ENCODE results near the gene CACNA1C. TPM values are rescaled to one million over a fixed set of nuclear protein-coding genes. Genes with fewer than 3 reads are reported as not detected.

The CACNA1C gene
- total RNA-seq, 2 experiments from 2014 or later, result 0.05 to 0.08 TPM

DNA sequence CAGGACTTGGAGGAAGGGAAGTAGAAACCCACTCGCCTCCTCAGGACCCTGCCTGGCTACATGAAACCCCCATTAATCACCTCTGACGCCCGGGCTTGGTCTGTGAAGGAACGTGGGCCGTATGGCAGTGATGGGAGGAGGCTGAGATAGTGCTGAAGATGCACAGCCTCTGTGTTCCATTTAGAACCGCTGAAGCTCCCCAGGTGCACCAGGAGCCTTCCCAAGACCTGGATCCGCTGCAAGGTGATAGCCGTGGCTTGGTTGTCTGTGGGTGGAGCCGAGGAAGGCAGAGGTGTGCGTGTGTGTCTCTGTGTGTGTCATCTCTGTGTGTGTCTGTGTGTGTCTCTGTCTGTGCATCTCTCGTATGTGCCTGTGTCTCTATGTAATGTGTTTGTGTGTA is 293.1 kb downstream of the CACNA1C start:
- intact Hi-C loops (cut with DNase I, micrococcal nuclease), result no loop called here
- no peaks in the 10 kb centered on the region for H3K36me3 ChIP-seq (ENCODE audit: insufficient read depth, low read length)
- H3K27ac ChIP-seq (ENCODE audit: low read depth in 1 of 2, low read length in 2 of 2), result no peak overlapping the region
- Mint-ChIP-seq H3K4me3 (no peak overlapping the region), H3K27me3 (peaks cover 6% of the 10 kb centered on the region), H3K36me3 (ENCODE audit: low read depth) (no peaks in the 10 kb centered on the region), H3K4me1 (ENCODE audit: low read depth) (no peaks in the 10 kb centered on the region), H3K9me3 (no peaks in the 10 kb centered on the region), H3K27ac (no peak overlapping the region)
- TF ChIP-seq, protein P1, sequence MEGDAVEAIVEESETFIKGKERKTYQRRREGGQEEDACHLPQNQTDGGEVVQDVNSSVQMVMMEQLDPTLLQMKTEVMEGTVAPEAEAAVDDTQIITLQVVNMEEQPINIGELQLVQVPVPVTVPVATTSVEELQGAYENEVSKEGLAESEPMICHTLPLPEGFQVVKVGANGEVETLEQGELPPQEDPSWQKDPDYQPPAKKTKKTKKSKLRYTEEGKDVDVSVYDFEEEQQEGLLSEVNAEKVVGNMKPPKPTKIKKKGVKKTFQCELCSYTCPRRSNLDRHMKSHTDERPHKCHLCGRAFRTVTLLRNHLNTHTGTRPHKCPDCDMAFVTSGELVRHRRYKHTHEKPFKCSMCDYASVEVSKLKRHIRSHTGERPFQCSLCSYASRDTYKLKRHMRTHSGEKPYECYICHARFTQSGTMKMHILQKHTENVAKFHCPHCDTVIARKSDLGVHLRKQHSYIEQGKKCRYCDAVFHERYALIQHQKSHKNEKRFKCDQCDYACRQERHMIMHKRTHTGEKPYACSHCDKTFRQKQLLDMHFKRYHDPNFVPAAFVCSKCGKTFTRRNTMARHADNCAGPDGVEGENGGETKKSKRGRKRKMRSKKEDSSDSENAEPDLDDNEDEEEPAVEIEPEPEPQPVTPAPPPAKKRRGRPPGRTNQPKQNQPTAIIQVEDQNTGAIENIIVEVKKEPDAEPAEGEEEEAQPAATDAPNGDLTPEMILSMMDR (IDR thresholded peaks at IDR 0.05), result no peak
- ATAC-seq (ENCODE audit: poor library complexity), result no peak
- POLR2A ChIA-PET, result no interaction called here
- no peaks in the 10 kb centered on the region for H3K4me1 ChIP-seq (ENCODE audit: insufficient read depth, low read length)
- CTCF ChIA-PET, result no interaction called here
- no peak overlapping the region for H3K4me3 ChIP-seq (ENCODE audit: low read length)
- no peak for DNase-seq
- no peaks in the 10 kb centered on the region for H3K9me3 ChIP-seq (ENCODE audit: control insufficient read depth in 1 of 2, insufficient read depth in 1 of 2, low read length in 2 of 2)
- no peaks in the 10 kb centered on the region for H3K27me3 ChIP-seq (ENCODE audit: control insufficient read depth in 1 of 2, insufficient read depth in 2 of 2, low read length in 2 of 2)

DNA sequence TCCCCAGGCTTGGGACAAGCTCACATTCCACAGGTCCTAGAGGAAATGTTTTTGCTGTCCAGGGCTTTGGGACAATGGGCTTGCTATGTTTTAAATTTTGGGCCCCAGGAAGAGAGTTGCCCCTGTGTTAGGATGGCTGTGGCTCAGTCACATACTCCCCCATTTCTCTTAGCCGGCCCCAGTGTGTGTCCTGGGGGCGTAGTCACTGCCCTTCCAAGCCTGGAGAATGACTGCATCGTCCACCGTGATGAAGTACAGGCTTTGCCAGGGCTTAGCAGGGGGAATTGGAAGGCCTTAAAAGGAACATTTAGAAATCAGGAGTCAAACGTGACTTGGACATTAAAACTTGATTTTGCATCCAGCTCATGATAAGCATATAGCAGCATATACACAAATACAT is 293.6 kb downstream of the CACNA1C start:
- Mint-ChIP-seq H3K27ac (no peak overlapping the region), H3K4me1 (ENCODE audit: low read depth) (no peaks in the 10 kb centered on the region), H3K9me3 (no peaks in the 10 kb centered on the region), H3K36me3 (ENCODE audit: low read depth) (no peaks in the 10 kb centered on the region), H3K27me3 (peaks cover 6% of the 10 kb centered on the region), H3K4me3 (no peak overlapping the region)
- Histone ChIP-seq H3K36me3 (ENCODE audit: insufficient read depth, low read length) (no peaks in the 10 kb centered on the region), H3K4me1 (ENCODE audit: insufficient read depth, low read length) (no peaks in the 10 kb centered on the region), H3K27me3 (ENCODE audit: control insufficient read depth in 1 of 2, insufficient read depth in 2 of 2, low read length in 2 of 2) (no peaks in the 10 kb centered on the region), H3K9me3 (ENCODE audit: control insufficient read depth in 1 of 2, insufficient read depth in 1 of 2, low read length in 2 of 2) (no peaks in the 10 kb centered on the region), H3K27ac (ENCODE audit: low read depth in 1 of 2, low read length in 2 of 2) (no peak overlapping the region), H3K4me3 (ENCODE audit: low read length) (no peak overlapping the region)
- ATAC-seq (ENCODE audit: poor library complexity) (no peak), DNase-seq (no peak)
- ChIA-PET POLR2A (no interaction called here), CTCF (no interaction called here)
- intact Hi-C loops (cut with DNase I, micrococcal nuclease), result no loop called here
- TF ChIP-seq, protein P1 (IDR thresholded peaks at IDR 0.05), result no peak

DNA sequence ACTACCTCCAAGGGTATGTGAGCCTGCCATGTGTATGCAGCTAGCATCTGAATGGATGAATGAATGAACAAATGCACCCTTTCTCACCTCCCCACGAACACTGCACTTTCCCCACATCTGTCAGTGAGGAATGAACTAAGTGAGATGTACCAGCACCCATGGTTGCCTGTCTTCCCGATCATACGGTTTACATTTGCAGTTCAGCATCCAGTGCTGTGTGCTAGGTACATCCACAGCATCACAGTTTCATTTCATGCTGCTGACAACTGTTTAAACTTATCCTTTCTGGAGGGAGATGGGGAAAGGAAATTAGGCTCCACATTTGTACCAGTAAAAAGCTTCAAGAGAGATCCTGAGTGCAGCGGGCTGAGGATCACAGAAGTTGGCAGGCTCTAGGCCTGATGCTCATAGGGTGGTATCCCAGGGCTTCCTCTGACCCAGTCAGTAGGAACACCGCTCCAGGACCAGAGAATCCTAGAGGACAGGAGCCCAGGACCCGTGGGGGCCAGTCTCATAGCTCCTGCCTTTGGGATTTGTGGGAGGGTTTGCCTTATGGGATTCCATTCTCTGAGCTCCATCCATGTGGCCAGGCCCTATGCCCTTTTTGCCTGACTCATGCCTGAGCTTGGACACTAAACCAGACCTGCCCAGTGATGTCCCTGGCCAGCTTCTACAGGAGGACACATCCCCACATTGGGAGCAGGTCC is 294.5 kb downstream of the CACNA1C start:
- intact Hi-C loops (cut with DNase I, micrococcal nuclease), result no loop called here
- no peak for ATAC-seq (ENCODE audit: poor library complexity)
- no peaks in the 10 kb centered on the region for H3K36me3 Mint-ChIP-seq (ENCODE audit: low read depth)
- no peak overlapping the region for H3K4me3 Mint-ChIP-seq
- Histone ChIP-seq H3K4me3 (ENCODE audit: low read length) (no peak overlapping the region), H3K27me3 (ENCODE audit: control insufficient read depth in 1 of 2, insufficient read depth in 2 of 2, low read length in 2 of 2) (no peaks in the 10 kb centered on the region), H3K36me3 (ENCODE audit: insufficient read depth, low read length) (no peaks in the 10 kb centered on the region), H3K9me3 (ENCODE audit: control insufficient read depth in 1 of 2, insufficient read depth in 1 of 2, low read length in 2 of 2) (no peaks in the 10 kb centered on the region), H3K4me1 (ENCODE audit: insufficient read depth, low read length) (no peaks in the 10 kb centered on the region), H3K27ac (ENCODE audit: low read depth in 1 of 2, low read length in 2 of 2) (no peak overlapping the region)
- ChIA-PET POLR2A (no interaction called here), CTCF (no interaction called here)
- no peak for DNase-seq
- H3K27ac Mint-ChIP-seq, result no peak overlapping the region
- H3K9me3 Mint-ChIP-seq, result no peaks in the 10 kb centered on the region
- H3K4me1 Mint-ChIP-seq (ENCODE audit: low read depth), result no peaks in the 10 kb centered on the region
- TF ChIP-seq, protein P1 (IDR thresholded peaks at IDR 0.05), result no peak
- peaks cover 6% of the 10 kb centered on the region for H3K27me3 Mint-ChIP-seq

All from CD4-positive, alpha-beta T cell (primary cell).